MCF 10A (cell line): ENCODE results near the gene VKORC1. TPM values are rescaled to one million over a fixed set of nuclear protein-coding genes. Genes with fewer than 3 reads are reported as not detected.

Experiments
- Bru-seq: library from RNA; stranded (reverse); fragments of 400-500 nt; gene quantifications from one replicate; lab custom pipeline; 2021; lab: Mats Ljungman, UMichigan
- BruChase-seq, 2 experiments: library from RNA; stranded (reverse); fragments of 400-500 nt; gene quantifications; one replicate each; lab custom pipeline; 2021; lab: Mats Ljungman, UMichigan
- BruUV-seq: library from RNA; stranded (reverse); fragments of 400-500 nt; replicated peaks from 2 replicates; lab custom pipeline; 2021; lab: Mats Ljungman, UMichigan
- CTCF ChIA-PET: fragments of 300-600 bp; sonication (Branson Sonifier 250); formaldehyde crosslinking; extraction: SDS; loops from one replicate; lab custom pipeline; 2021; ENCODE audit warnings: antibody characterized with exemption, inconsistent platforms; lab: Yijun Ruan, JAX
- POLR2A ChIA-PET: fragments of 300-600, 350-650 bp; sonication (Branson Sonifier 250); formaldehyde crosslinking; extraction: SDS; loops from one replicate; lab custom pipeline; 2020; ENCODE audit warnings: antibody characterized with exemption, inconsistent platforms; lab: Yijun Ruan, JAX
- DNase-seq: peaks from one replicate; pipeline ENCODE4 v3.0.0-alpha.2; 2018; ENCODE audit not compliant: unreplicated experiment
- H3K27ac Mint-ChIP-seq: one replicate; pipeline ENCODE4 v1.8.0; 2022; ENCODE audit warnings: mild to moderate bottlenecking, low read depth, mixed read lengths; ENCODE audit not compliant: unreplicated experiment
- H3K27me3 Mint-ChIP-seq: one replicate; pipeline ENCODE4 v1.8.0; 2022; ENCODE audit warnings: mixed read lengths; ENCODE audit not compliant: insufficient read depth, unreplicated experiment
- H3K36me3 Mint-ChIP-seq: one replicate; pipeline ENCODE4 v1.8.0; 2022; ENCODE audit warnings: mild to moderate bottlenecking, moderate library complexity, mixed read lengths; ENCODE audit not compliant: insufficient read depth, unreplicated experiment
- H3K4me1 Mint-ChIP-seq: one replicate; pipeline ENCODE4 v1.8.0; 2022; ENCODE audit warnings: mixed read lengths; ENCODE audit not compliant: insufficient read depth, unreplicated experiment
- H3K4me3 Mint-ChIP-seq: one replicate; pipeline ENCODE4 v1.8.0; 2022; ENCODE audit warnings: mild to moderate bottlenecking, moderate library complexity, mixed read lengths; ENCODE audit not compliant: unreplicated experiment
- H3K9me3 Mint-ChIP-seq: one replicate; pipeline ENCODE4 v1.8.0; 2022; ENCODE audit warnings: mixed read lengths; ENCODE audit not compliant: unreplicated experiment
- CTCF ChIP-seq: fragments of 200-600 bp; IDR thresholded peaks from one replicate; pipeline ENCODE4 v1.8.0; 2022; ENCODE audit warnings: antibody characterized with exemption, mild to moderate bottlenecking; ENCODE audit not compliant: unreplicated experiment
- intact Hi-C: fragments of 100-400 bp; cut with micrococcal nuclease; formaldehyde crosslinking; loops from 2 replicates; pipeline ENCODE4 v1.14.1; 2022
- long read RNA-seq: library from polyadenylated mRNA; stranded (forward); transcript quantifications from one replicate; pipeline ENCODE4 v2.0.0, GENCODE V29; 2022
- total RNA-seq: library from RNA; stranded (reverse); gene quantifications from 2 replicates; pipeline ENCODE4 v1.2.3, GENCODE V29; 2022

The VKORC1 gene
- total RNA-seq (64.7 and 66.3 TPM in 2 replicates), Bru-seq, nascent RNA (percentile 53 among the genes with signal in this experiment), BruChase-seq, experiment 1, labeled RNA remaining after a 6-hour chase (percentile 82 among the genes with signal in this experiment), BruChase-seq, experiment 2, labeled RNA remaining after a 2-hour chase (percentile 66 among the genes with signal in this experiment)
- long read RNA-seq, transcript VKORC1-203 (2 exons, 901 nt), result minor isoform, 10 of 116 reads
- long read RNA-seq, transcript VKORC1-205 (3 exons, 1,012 nt), result major isoform, 91 of 116 reads
- long read RNA-seq, partial matches to known transcripts, result 0 of 116 reads
- long read RNA-seq, other reads (novel, unspliced or antisense), result 15 of 116 reads

DNA sequence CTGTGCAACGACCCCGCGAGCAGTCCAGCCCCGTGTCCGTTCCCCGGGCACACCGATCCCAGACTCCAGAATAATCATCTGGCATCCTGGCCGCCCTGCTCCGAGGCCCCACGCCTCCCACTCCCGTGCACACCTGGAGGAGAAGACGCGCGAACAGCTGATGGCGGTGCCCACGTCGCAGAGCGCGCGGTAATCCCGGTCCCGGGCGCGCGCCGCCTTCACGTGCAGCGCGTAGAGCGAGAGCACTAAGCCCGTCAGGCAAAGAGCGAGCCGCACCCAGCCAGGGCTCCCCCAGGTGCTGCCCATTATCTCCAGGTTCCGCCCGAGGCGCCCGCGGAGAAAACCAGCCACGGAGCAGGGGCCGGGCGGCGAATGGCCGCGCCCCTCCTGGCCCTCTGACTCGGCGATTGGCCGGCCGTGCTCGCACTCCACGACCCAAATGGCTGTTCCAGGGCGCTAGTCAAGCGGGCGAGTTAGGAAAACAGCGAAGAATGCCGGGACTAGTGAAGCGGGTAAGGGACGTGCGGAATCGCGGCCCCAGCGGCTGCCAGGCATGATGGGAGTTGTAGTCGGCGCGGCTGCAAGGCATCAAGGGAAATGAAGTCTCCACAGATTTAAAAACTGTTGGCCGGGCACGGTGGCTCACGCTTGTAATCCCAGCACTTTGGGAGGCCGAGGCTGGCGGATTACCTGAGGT lies at the start of gene VKORC1:
VKORC1 (minus strand) TSS at position 374 of the 697 bp plus-strand sequence; CDS start at position 306, 68 bp downstream.
- ChIA-PET CTCF (interaction anchor here (0.6 to 5.2 kb wide), 6 partner anchors 12 to 364 kb away, joined by 3 to 27 read pairs (median 4); partner anchors contain the start of genes ARMC5 and HSD3B7), POLR2A (interaction anchor here (0.7 to 6.5 kb wide), 14 partner anchors 21 to 364 kb away, joined by 3 to 78 read pairs (median 4); partner anchors contain the start of genes FUS, KAT8, PRSS8 and STX4)
- intact Hi-C loops, result loop anchor here (1.0 to 2.0 kb wide), 2 partner anchors 20 to 109 kb away; partner anchors contain the start of genes HSD3B7, ZNF646 and ZNF668
- Mint-ChIP-seq H3K36me3 (peaks cover 22% of the 10 kb centered on the region), H3K4me3 (peak within 1 kb of the TSS; percentile 85), H3K27me3 (no peaks in the 10 kb centered on the region), H3K27ac (peak within 1 kb of the TSS; percentile 77), H3K4me1 (peaks cover 12% of the 10 kb centered on the region), H3K9me3 (no peaks in the 10 kb centered on the region)
- no peak for TF ChIP-seq CTCF
- no TSS peak for BruUV-seq
- DNase-seq, result peak; percentile 99

DNA sequence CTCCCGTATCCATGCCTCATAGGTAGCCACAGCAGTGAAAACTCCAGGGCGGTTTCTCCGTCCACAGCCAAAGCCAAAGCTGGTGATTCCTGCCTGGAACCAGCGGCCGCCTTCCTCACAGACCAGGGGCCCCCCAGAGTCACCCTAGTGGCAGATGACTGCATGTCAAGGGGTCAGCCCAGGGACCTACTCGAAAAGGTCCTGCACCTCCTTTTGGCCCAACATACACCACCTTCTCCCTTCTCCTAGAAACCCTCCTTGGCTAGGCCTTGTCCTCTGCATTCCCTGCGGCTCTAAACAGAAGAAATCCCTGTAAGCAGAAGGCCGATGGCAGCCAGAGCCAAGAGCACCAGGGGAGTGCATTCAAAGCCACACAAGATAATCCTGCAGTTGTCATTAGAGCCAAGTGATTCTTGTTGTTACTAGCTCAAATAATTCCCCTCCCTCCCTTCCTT lies 49.1 kb upstream of the VKORC1 start:
- no peak for TF ChIP-seq CTCF
- H3K9me3 Mint-ChIP-seq, result no peaks in the 10 kb centered on the region
- H3K4me1 Mint-ChIP-seq, result peaks cover 13% of the 10 kb centered on the region
- BruUV-seq, result no TSS peak
- no peaks in the 10 kb centered on the region for H3K36me3 Mint-ChIP-seq
- ChIA-PET CTCF (interaction anchor here (0.6 to 3.8 kb wide), 16 partner anchors 8 to 725 kb away, joined by 3 to 29 read pairs (median 5); partner anchors contain the start of genes BCKDK, KAT8 and ZNF843), POLR2A (interaction anchor here (0.6 to 3.3 kb wide), 3 partner anchors 20 to 44 kb away, joined by 3 to 53 read pairs (median 4); partner anchors contain the start of gene FUS)
- no peak for DNase-seq
- H3K27ac Mint-ChIP-seq, result no peak overlapping the region
- intact Hi-C loops, result loop anchor here (2.0 to 5.0 kb wide), 3 partner anchors 34 to 111 kb away; partner anchors contain the start of gene STX4
- no peaks in the 10 kb centered on the region for H3K27me3 Mint-ChIP-seq
- peak overlapping the region; percentile 71 for H3K4me3 Mint-ChIP-seq

DNA sequence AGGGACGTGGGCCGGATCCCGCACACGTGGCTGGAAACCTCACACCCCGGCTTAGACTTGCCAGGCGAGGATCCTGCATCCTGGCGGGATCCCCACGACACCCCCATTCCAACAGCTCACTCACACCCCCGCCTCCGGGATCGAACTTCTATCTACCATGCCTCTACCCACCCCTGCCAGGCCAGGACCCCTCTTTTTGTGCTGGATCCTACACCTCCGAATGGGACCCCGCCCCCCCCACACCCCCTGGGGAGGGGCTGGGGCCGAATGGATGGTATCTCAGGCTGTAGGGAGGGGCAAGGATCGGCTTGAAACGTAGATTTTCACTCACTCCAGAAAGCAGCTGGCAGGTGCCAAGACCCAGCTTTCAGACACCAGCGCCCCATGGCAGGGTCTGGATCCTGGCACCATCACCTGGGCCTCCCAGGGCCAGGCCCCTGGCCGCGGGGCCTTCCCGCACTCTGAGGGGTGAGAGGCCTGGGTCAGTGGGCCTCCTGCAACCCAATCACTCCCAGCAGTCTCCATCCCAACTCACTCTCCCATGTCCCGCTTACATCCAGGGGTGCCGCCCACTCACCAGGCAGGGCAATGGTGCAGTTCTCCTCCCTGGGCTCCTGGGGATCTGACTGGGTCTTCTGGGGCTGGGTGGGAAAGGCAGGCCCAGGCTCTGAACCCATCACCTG lies 48.6 kb upstream of the VKORC1 start:
- peak overlapping the region; percentile 71 for H3K4me3 Mint-ChIP-seq
- no peak for TF ChIP-seq CTCF
- H3K27me3 Mint-ChIP-seq, result no peaks in the 10 kb centered on the region
- H3K9me3 Mint-ChIP-seq, result no peaks in the 10 kb centered on the region
- peaks cover 19% of the 10 kb centered on the region for H3K4me1 Mint-ChIP-seq
- intact Hi-C loops, result loop anchor here (2.0 to 5.0 kb wide), 3 partner anchors 34 to 111 kb away; partner anchors contain the start of gene STX4
- no peaks in the 10 kb centered on the region for H3K36me3 Mint-ChIP-seq
- CTCF ChIA-PET, result interaction anchor here (0.6 to 3.8 kb wide), 38 partner anchors 7 to 1309 kb away, joined by 3 to 29 read pairs (median 4); partner anchors contain the start of genes KAT8 and ZNF843
- DNase-seq, result no peak
- H3K27ac Mint-ChIP-seq, result no peak overlapping the region
- no TSS peak for BruUV-seq
- POLR2A ChIA-PET, result interaction anchor here (0.6 to 3.3 kb wide), 16 partner anchors 12 to 366 kb away, joined by 3 to 76 read pairs (median 4); partner anchors contain the start of genes ARMC5, FUS, KAT8 and VKORC1
